Trophoblast cell (in vitro differentiated cells and primary cell): ENCODE data around the gene ZP4.
A peak's percentile ranks its signal among the peaks of the same experiment; 100 is the strongest.

Experiments
- DNase-seq, 2 donors: peaks; one replicate each; pipeline ENCODE4 v3.0.0-alpha.2; 2016
- H2AFZ ChIP-seq: 2 replicates; pipeline ENCODE4 v1.6.1; 2013; ENCODE audit warnings: low read length, moderate library complexity, mild to moderate bottlenecking; ENCODE audit not compliant: insufficient read depth, poor library complexity
- H2AK5ac ChIP-seq: 2 replicates; pipeline ENCODE4 v1.6.1; 2013; ENCODE audit warnings: mild to moderate bottlenecking, low read length
- H2BK120ac ChIP-seq: 2 replicates; pipeline ENCODE4 v1.6.1; 2013; ENCODE audit warnings: low read length, mild to moderate bottlenecking, moderate library complexity; ENCODE audit not compliant: insufficient read depth, poor library complexity
- H2BK12ac ChIP-seq: 2 replicates; pipeline ENCODE4 v1.6.1; 2013; ENCODE audit warnings: mild to moderate bottlenecking, low read length, moderate library complexity
- H2BK5ac ChIP-seq: 2 replicates; pipeline ENCODE4 v1.6.1; 2013; ENCODE audit warnings: low read length, low read depth, moderate library complexity, mild to moderate bottlenecking; ENCODE audit not compliant: poor library complexity
- H3K14ac ChIP-seq: 2 replicates; pipeline ENCODE4 v1.6.1; 2013; ENCODE audit warnings: mild to moderate bottlenecking, low read length
- H3K18ac ChIP-seq: 2 replicates; pipeline ENCODE4 v1.6.1; 2013; ENCODE audit warnings: mild to moderate bottlenecking, low read length
- H3K23ac ChIP-seq: 2 replicates; pipeline ENCODE4 v1.6.1; 2013; ENCODE audit warnings: low read length
- H3K27ac ChIP-seq: 2 replicates; pipeline ENCODE4 v1.5.1; 2013; ENCODE audit warnings: low read depth, mild to moderate bottlenecking, inconsistent platforms, low read length, moderate library complexity
- H3K27me3 ChIP-seq: 2 replicates; pipeline ENCODE4 v1.6.1; 2013; ENCODE audit warnings: inconsistent platforms, mild to moderate bottlenecking, low read length, moderate library complexity; ENCODE audit not compliant: insufficient read depth
- H3K36me3 ChIP-seq, 2 experiments: 1 replicate in 1 of 2; 2 replicates in 1 of 2; pipeline ENCODE4 v1.6.1; 2013; ENCODE audit warnings: low read length in 2 of 2, mild to moderate bottlenecking in 2 of 2, moderate library complexity in 1 of 2; ENCODE audit not compliant: insufficient read depth in 2 of 2, control insufficient read depth in 1 of 2
- H3K4ac ChIP-seq: 2 replicates; pipeline ENCODE4 v1.6.1; 2013; ENCODE audit warnings: low read depth, mild to moderate bottlenecking, low read length, moderate library complexity
- H3K4me1 ChIP-seq, 2 experiments: 1 replicate in 1 of 2; 2 replicates in 1 of 2; pipeline ENCODE4 v1.6.1; 2013; ENCODE audit warnings: low read length in 2 of 2, mild to moderate bottlenecking in 2 of 2, moderate library complexity in 1 of 2; ENCODE audit not compliant: insufficient read depth in 2 of 2, control insufficient read depth in 1 of 2
- H3K4me2 ChIP-seq: 2 replicates; pipeline ENCODE4 v1.6.1; 2013; ENCODE audit warnings: inconsistent platforms, mild to moderate bottlenecking, low read length, moderate library complexity
- H3K4me3 ChIP-seq: 2 replicates; pipeline ENCODE4 v1.5.1; 2013; ENCODE audit warnings: mild to moderate bottlenecking, low read depth, low read length, inconsistent platforms
- H3K79me1 ChIP-seq: one replicate; pipeline ENCODE4 v1.6.1; 2013; ENCODE audit warnings: low read length
- H3K79me2 ChIP-seq: 2 replicates; pipeline ENCODE4 v1.6.1; 2013; ENCODE audit warnings: low read length, mild to moderate bottlenecking; ENCODE audit not compliant: control insufficient read depth, insufficient read depth, poor library complexity
- H3K9ac ChIP-seq: 2 replicates; pipeline ENCODE4 v1.6.1; 2013; ENCODE audit warnings: mild to moderate bottlenecking, low read length
- H3K9me3 ChIP-seq: 2 replicates; pipeline ENCODE4 v1.6.1; 2013; ENCODE audit warnings: low read depth, mild to moderate bottlenecking, control low read depth, inconsistent platforms, low read length; ENCODE audit not compliant: insufficient read depth
- H4K12ac ChIP-seq: 2 replicates; pipeline ENCODE4 v1.6.1; 2013; ENCODE audit warnings: low read depth, mild to moderate bottlenecking, low read length, moderate library complexity
- H4K8ac ChIP-seq: 2 replicates; pipeline ENCODE4 v1.6.1; 2013; ENCODE audit warnings: low read depth, mild to moderate bottlenecking, low read length, moderate library complexity
- H4K91ac ChIP-seq: one replicate; pipeline ENCODE4 v1.6.1; 2013; ENCODE audit warnings: low read depth, mild to moderate bottlenecking, low read length, moderate library complexity
- WGBS: extraction: QIAGEN DNeasy Blood & Tissue Kit; methylation state at CpG from one replicate; pipeline ENCODE4 v1.1.7; 2013; ENCODE audit warnings: missing lambda C conversion rate; ENCODE audit not compliant: insufficient read length, insufficient coverage; ENCODE audit errors: extremely low coverage; 5-methylcytosine and 5-hydroxymethylcytosine counted together

Gene ZP4

DNA sequence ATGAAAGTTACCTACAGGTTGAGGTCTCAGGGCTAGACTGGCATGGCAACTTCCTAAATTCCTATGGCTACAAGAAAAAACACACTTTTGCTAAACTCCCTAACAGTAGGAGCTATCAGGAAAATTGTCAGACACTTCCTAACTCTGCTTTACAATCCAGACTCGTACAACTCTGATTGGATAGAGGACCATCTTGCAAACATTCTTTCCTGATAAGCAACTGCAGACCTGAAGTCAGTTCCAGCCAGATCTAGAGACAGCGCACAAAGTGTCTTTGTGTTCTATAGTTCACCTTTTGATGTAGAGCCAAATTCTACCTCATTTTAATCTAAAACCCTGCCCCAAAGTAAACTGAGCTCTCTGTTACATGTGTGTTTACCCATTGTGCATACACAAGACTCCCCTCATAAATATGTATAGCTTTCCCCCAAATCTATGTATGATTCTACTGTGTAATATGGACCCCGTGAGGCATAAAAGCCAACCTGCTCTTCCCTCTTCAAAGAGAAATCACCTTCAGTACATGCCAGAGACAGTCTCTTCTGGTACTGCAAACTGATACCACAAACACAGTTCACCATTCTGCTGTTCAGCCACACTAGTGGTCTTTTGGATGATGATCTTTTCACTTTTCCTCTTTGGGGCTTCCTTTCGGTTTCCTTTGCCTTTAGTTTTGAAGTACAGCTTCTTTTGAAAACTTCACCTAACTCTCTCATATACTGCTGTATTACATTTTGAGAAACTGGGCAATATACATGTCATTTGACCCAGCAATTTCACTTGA is 21.7 kb downstream of the ZP4 start:
- H4K91ac ChIP-seq: no peak overlapping the region

DNA sequence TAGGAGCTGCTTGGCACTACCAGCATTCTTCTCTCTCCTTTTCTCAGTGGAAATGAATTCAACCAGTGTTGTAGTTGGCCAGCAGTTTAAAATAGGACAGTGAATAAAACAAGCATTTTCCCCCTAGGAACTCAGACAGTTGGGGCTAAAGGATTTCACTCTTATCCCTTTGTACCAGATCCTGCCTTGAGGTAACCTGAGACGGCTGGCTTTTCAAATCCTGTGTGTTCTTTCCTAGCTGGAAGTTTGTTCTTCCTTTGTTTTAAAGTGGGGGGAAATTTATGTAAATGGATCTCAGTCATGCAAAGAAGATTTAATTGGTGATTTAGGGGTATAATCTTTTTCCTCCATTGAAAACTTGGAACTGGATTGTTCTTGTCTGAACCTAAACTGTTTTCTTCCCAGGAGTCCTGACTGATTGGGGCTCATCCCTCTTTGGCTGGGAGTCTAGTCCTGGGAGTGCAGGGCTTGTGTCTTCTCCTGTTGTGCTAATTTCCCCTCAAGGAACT is 23.3 kb downstream of the ZP4 start:
- no peaks in the 10 kb centered on the region for H3K79me1 ChIP-seq
- H4K8ac ChIP-seq: no peak overlapping the region

More for the DNA sequence above, 21.7 kb downstream of the ZP4 start:
- no peak for DNase-seq
- peaks cover 0 to 9% of the 10 kb centered on the region in 2 experiments for H3K4me1 ChIP-seq
- H2AFZ ChIP-seq: no peak overlapping the region
- H2BK12ac ChIP-seq: no peak overlapping the region
- no peaks in the 10 kb centered on the region for H3K79me2 ChIP-seq
- no peak overlapping the region for H3K23ac ChIP-seq
- H3K4ac ChIP-seq: no peak overlapping the region
- H4K8ac ChIP-seq: no peak overlapping the region
- no peak overlapping the region for H3K4me3 ChIP-seq
- H2AK5ac ChIP-seq: no peak overlapping the region
- no peak overlapping the region for H3K9ac ChIP-seq
- H3K27me3 ChIP-seq: no peaks in the 10 kb centered on the region
- WGBS: no CpG with 5 or more reads among the region's 4 CpGs
- H3K9me3 ChIP-seq: no peaks in the 10 kb centered on the region
- no peak overlapping the region for H3K27ac ChIP-seq
- H3K14ac ChIP-seq: no peak overlapping the region
- H2BK120ac ChIP-seq: no peak overlapping the region
- H3K79me1 ChIP-seq: no peaks in the 10 kb centered on the region
- no peaks in the 10 kb centered on the region for H3K36me3 ChIP-seq
- H2BK5ac ChIP-seq: no peak overlapping the region
- no peak overlapping the region for H3K4me2 ChIP-seq
- H3K18ac ChIP-seq: no peak overlapping the region
- no peak overlapping the region for H4K12ac ChIP-seq

DNA sequence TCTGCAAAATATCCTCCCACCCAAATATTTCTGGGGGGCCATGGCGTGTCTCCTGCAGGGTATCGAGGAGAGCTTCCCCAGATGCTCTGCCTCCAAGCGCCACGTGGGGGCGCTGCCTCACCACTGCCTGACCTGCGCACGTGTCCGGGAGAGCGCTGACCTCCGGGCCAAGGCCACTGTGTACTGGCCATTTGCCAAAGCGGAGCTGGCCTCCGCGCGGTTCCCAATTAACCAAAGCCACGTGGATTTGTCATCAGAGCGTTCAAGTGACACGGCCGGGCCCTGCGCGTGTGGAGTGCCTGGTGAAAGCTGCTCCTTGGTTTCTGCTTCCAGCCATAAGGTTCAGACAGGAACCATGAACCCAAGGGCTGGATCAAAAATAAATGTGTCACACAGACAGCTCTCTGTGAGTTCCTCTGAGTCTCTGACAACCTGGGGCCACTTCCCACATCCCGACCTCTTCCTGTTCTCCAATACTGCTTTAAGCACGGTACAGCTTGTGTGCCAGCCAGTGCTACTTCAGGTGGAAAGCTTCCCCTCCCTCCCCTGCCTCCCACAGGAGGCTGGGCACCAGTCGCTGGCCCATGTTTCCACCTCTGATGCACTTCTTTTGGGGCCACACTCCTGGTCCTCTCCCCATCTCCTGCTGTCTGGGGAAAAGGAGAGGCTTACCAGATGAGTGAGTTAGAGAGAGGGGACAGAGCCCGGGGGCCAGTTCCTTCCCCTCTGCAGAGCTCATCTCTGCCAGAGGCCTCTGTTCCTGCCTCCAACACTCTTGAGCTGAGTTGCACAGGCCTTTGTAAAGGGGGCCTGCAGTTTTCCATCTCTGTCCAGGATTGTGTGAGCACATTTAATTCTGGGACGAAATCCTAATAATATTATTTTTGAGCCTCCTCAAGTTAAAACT is 26.1 kb downstream of the ZP4 start:
- no peak overlapping the region for H4K8ac ChIP-seq
- no peak overlapping the region for H4K91ac ChIP-seq
- peaks cover 0 to 3% of the 10 kb centered on the region in 2 experiments for H3K4me1 ChIP-seq
- peak overlapping the region; percentile 52 for H3K4me2 ChIP-seq
- no peaks in the 10 kb centered on the region for H3K27me3 ChIP-seq
- no peak overlapping the region for H2AK5ac ChIP-seq
- H3K27ac ChIP-seq: no peak overlapping the region
- H3K14ac ChIP-seq: no peak overlapping the region
- H2BK120ac ChIP-seq: no peak overlapping the region
- no peak overlapping the region for H2BK5ac ChIP-seq
- H3K4me3 ChIP-seq: no peak overlapping the region
- H3K18ac ChIP-seq: no peak overlapping the region
- no peaks in the 10 kb centered on the region for H3K36me3 ChIP-seq
- H3K9me3 ChIP-seq: no peaks in the 10 kb centered on the region
- no peaks in the 10 kb centered on the region for H3K79me1 ChIP-seq
- no peak overlapping the region for H2AFZ ChIP-seq
- no peak overlapping the region for H3K9ac ChIP-seq
- no peak overlapping the region for H2BK12ac ChIP-seq
- no CpG with 5 or more reads among the region's 25 CpGs for WGBS
- H3K4ac ChIP-seq: no peak overlapping the region
- H3K23ac ChIP-seq: no peak overlapping the region
- no peaks in the 10 kb centered on the region for H3K79me2 ChIP-seq
- no peak overlapping the region for H4K12ac ChIP-seq
- DNase-seq: peak; percentile 44 to 75

More for the DNA sequence above, 23.3 kb downstream of the ZP4 start:
- DNase-seq: no peak
- no peak overlapping the region for H4K12ac ChIP-seq
- no peaks in the 10 kb centered on the region for H3K36me3 ChIP-seq
- no peak overlapping the region for H2AFZ ChIP-seq
- no peak overlapping the region for H3K27ac ChIP-seq
- H2BK5ac ChIP-seq: no peak overlapping the region
- H2BK120ac ChIP-seq: no peak overlapping the region
- no peak overlapping the region for H2BK12ac ChIP-seq
- no peaks in the 10 kb centered on the region for H3K79me2 ChIP-seq
- H3K4me1 ChIP-seq: peaks cover 0 to 3% of the 10 kb centered on the region in 2 experiments
- no peak overlapping the region for H3K23ac ChIP-seq
- H3K4me3 ChIP-seq: no peak overlapping the region
- H3K18ac ChIP-seq: no peak overlapping the region
- no peak overlapping the region for H3K4me2 ChIP-seq
- H3K9me3 ChIP-seq: no peaks in the 10 kb centered on the region
- H4K91ac ChIP-seq: no peak overlapping the region
- no peak overlapping the region for H3K9ac ChIP-seq
- H3K4ac ChIP-seq: no peak overlapping the region
- H2AK5ac ChIP-seq: no peak overlapping the region
- no CpG with 5 or more reads among the region's 1 CpG for WGBS
- no peak overlapping the region for H3K14ac ChIP-seq
- no peaks in the 10 kb centered on the region for H3K27me3 ChIP-seq

DNA sequence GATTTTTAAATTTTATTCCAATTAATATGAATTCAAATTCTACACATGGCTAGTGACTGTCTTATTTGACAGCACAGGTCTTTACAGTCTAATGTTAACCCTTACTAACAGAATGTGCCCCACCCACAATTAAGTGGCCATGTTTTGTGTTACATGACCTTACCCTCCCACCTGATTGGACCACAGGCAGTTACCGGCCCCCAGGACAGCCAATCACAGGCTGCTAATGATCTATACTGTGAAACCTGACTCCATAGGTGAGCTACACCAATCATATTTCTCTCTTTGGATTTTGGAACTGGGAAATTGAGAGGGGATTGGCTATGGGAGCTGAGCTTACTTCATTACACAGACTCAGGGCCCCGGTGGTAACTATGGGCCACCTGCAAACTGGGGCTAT is 27.5 kb downstream of the ZP4 start:
- no peaks in the 10 kb centered on the region for H3K79me2 ChIP-seq
- H2AFZ ChIP-seq: no peak overlapping the region
- no peak overlapping the region for H3K9ac ChIP-seq
- no peaks in the 10 kb centered on the region for H3K79me1 ChIP-seq
- no CpG with 5 or more reads among the region's 2 CpGs for WGBS
- no peaks in the 10 kb centered on the region for H3K27me3 ChIP-seq
- no peak overlapping the region for H2BK120ac ChIP-seq
- H4K12ac ChIP-seq: no peak overlapping the region
- no peak overlapping the region for H3K14ac ChIP-seq
- H2AK5ac ChIP-seq: no peak overlapping the region
- no peak overlapping the region for H3K18ac ChIP-seq
- no peak overlapping the region for H3K4ac ChIP-seq
- no peak overlapping the region for H3K27ac ChIP-seq
- no peak overlapping the region for H4K8ac ChIP-seq
- H3K9me3 ChIP-seq: no peaks in the 10 kb centered on the region
- no peak overlapping the region for H3K4me2 ChIP-seq
- H4K91ac ChIP-seq: no peak overlapping the region
- H3K23ac ChIP-seq: no peak overlapping the region
- DNase-seq: no peak
- no peak overlapping the region for H2BK5ac ChIP-seq
- H3K4me3 ChIP-seq: no peak overlapping the region
- no peaks in the 10 kb centered on the region for H3K36me3 ChIP-seq
- H2BK12ac ChIP-seq: no peak overlapping the region
- H3K4me1 ChIP-seq: no peaks in the 10 kb centered on the region
